Stimulated activated CD4-positive, alpha-beta T cell treated with anti-CD3 and anti-CD28 coated beads, TNF-alpha, amount 100 ng/mL, for 4 hours (primary cell): ENCODE data around the gene KCNH1.

Experiments
- DNase-seq, 3 experiments: peaks; one replicate each; pipeline ENCODE4 v3.0.0-alpha.2; 2020; ENCODE audit warnings: low read depth in 3 of 3

Gene KCNH1

DNA sequence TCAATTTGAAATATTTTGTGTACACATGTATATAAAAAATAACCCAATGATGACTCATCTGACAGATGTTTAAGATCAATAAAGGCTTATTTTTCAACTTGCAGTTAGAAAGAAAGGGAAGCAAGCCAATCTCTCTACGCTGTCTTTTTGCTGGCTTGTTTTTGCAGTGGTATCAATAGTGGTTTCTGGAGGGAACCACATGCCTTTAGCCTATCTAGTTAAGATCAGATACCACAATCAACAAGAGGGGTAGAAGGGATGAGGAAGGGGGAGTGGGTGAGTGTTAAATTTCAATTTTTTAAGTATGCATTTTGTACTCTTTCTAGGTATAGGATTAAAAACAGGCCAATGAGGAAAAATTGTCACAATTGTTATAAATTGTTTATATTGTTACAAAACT lies 276.2 kb downstream of the KCNH1 start:
- DNase-seq, result no peak

DNA sequence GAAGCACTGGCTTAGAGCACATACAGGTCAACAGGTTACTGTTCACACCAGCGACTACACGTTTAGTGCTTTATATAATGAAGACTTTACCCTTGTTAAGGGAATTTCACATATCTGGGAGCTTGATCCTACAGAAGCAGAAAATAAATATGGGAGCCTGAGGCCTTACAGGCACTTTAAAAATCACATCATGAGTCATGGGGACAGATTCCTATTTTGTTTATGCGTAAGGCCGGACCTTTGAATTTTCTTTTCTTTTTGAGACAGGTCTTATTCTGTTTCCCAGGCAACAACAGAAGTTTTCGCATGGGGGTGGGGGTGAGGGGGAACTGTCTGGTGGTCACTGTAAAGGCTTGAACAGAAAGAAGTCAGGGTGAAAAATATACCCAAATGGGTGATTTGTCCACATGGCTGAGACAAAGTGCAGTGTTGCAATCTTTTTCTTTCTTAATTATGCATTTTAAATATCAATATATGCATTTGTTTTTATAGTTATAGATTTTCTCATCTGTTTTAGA lies 276.7 kb downstream of the KCNH1 start:
- DNase-seq, result no peak

DNA sequence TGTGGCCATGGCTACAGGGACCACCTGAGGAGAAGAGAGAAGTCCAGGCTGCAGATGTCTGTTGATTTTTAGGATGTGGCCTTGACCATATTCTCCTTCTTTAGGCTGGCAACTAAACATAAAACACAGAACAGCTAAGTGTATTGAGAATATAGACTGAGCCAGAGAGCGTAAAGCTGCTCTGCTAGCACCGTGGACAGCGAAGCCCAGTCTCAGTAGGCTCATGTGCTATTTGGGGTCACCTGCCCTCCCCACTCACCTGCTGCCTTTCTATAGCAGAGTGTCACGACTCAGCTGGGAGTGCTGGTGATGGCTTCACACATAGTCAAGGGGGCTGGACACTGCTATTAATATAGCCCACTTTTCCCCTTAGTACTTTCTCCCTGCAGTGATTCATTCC lies 278.5 kb downstream of the KCNH1 start:
- no peak for DNase-seq

DNA sequence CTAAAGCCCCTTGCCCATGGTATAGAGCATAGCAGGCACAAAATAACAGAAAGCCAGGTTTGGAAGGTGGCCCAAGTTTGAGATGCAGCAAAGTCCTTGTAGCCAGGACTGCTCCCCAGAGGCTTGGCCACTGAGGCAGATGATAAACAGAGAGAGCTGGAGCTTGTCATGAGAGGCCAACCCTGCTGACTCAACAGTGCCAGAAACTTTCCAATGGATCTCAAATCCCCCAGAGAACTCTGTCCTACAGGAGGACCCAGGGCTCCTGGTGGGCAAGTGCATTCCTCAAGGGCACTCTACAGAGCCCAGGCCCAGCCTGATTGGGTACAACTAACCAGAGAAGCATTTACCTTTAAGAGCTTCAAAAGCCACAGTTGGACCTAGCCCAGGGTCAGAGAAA lies 280.7 kb downstream of the KCNH1 start:
- DNase-seq, result no peak

DNA sequence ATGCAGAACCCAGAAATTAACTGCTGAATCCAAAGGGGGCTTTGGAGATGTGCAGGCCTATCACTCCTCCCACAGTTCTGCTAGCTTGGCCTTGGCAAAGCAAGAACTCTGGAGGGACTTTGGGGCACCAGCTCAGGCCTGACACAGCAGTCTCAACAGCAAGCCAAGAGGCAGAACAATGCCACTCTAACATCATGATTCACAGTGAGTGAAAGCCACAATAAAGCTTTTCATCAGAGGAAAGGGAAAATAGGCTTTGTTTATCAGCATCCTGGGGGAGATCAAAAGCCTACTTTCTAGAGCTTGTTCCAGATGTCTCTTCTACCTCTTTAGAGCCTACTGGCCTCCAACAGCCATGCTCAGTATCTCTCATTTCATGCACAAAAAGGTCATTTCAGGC lies 283.4 kb downstream of the KCNH1 start:
- DNase-seq, result no peak

DNA sequence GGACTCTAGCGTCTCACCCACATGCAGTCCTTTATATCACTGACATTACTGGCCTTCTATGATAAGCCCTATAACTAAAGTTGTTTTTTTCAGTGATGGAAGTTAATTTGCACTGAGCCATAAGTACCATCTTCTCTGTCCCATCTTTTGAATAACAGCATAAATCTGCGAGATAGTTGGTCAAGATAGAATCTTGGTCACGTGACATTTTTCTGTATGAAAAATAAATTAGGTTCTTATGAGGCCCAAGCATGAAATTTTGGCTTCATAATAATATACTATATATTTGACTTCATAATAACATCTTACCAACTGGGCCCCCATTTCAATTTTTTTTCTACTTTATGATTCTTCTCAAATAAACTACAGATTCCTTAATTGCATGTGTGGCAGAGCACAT lies 285.5 kb downstream of the KCNH1 start:
- DNase-seq, result no peak

DNA sequence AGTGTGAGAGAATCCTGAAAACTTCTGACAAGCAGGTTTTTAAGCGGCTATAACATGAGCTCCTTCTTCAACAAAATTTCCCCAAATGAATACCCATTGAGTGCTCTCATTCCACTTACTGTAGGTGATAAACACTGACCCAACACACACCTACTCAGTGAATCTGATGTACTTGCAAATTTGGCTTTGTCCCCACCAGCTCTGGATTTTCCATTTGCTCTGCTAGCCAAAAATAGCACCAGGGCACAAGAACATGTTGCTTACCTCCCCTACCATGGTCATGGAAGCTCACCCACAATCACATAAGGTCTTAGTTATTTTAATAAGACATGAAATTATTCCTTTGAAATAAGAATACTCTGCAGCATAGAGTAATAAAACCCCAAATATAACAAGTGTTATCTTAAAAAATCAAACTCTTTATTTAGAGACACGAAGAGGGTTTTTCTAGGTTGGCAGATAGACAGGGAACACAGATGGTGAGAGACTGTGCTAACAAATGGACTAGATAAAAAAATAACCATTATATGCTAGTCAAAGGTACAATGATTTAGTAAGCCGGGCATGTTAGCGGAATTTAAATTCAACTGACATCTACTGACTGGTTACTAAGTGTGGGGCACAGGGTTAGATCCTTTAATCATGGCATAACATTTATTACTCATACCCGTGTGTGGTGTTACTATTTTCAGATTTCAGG lies 291.9 kb downstream of the KCNH1 start:
- no peak for DNase-seq

DNA sequence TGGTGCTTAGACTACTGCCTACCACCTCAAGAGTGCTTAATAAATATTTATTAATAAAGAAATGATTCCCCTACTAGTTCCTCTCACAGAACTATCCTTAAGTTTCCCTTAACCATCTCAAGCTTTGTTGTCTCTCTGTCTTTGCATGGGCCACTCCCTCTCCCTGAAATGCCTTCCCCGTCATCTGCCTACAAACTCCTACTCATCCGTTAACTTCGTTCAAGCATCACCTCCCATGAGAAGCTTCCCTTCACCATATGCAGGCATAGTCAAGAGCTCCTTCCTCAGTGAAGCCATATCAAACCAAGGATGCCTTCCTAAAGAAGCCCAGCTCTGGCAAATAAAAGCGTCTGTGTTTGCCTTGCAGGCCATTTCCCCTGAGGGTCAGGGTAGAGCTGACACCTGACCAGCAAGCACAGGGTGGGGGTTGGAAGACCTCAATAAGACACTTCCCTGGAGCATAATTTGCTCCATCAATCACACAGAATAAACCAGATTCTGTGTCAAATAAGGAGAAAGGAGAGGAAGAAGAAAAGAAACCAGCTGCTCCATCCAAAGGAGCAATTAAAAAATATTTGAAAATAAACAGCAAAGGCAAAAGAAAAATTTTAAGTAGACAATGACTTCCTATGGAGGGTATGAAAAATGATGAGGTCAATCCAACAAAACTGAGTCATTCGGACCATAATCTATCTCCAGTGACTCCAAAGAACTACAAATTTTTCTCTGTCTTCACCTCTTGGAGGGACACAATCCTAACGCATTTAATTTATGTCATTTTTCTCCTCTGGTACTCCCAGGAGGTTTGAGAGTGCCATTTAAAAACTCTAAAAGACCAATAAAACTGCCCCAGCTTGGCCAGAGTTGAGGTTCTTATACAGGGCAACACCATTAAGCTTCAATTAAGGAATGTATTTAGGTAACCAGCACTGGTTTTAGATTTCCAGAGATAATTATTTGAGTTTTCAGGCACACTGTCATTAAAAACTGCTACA lies 303.6 kb downstream of the KCNH1 start:
- DNase-seq, result no peak

DNA sequence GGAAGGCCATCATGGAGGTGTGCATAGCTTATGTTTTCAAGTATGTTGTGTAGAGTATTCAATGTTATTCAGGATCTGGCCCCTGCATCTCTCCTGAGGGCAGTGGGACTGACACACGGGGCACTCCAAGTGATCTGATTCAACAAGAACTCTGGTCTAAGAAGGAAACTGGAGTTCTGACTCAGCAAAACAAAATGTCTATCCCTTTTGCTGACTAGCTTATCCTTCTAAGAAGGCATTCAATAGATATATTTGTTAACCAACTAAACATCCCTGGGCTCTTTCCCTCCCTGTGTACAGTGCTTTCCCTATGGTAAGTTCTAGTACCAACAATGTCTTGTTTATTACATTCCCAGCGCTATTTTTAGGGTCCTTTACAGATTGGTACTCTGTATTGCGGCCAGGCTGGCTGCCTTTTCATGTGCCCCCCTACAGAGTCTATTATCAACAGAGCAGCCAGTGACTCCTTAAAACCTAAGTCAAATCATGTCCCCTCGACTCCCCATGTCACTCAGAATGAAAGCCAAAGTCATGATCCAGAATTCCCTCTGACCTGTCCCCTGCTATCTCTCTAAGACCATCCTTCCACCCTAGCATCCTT lies 304.9 kb downstream of the KCNH1 start:
- DNase-seq, result no peak

DNA sequence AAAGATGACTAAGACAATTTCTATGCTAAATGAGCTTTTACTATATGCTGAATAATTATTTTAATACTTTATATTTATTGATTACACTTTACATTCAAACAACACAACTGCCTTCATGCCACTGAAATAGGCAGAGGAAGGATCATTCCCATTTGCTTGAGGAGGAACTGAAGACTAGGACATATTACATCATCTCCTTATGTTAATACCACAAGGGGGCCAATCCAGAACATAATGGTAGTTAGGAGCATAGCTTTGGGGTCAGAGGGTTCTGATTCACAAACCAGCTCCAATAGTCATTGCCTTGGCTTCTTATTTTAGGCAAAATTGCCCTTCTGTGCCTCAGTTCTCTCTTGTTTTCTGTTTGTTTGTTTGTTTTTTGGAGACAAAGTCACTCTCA lies 306.5 kb downstream of the KCNH1 start:
- no peak for DNase-seq

DNA sequence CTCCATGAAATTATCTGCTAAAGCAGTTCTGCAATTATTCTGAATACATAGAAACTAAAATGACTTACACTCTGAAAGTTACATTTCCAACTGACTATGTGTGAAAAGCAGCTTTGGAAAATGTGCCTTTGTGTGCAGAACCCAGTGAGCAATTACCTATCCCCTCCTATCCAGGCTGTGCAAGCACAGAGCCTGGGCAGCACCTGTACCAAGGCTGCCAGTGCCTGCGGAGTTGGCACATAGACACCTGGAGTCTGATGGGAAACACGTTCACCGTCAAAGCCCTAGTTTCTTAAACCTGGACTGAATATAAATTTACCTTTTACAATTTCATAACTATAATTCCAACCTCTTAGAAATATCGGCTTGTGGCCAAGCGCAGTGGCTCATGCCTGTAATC lies 307.3 kb downstream of the KCNH1 start:
- DNase-seq, result no peak

DNA sequence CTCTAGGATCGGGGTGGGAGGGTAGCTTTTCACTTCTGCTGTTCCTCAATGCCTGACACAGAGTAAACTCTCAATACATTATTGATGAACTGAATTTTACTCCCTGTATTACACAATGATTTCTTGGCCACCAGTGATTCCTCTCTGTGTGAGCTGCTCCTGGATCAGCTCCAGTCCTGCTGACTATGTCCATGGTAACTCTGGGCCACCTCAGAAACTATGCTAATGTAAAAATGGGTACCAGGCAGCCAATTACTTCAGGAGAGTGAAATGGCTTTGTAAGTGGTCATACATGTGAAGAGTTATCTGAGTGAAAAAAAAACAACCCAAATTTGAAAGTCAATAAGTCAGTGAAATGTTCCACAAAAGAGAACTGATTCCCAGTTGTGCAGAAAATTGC lies 311.0 kb downstream of the KCNH1 start:
- DNase-seq, result no peak

DNA sequence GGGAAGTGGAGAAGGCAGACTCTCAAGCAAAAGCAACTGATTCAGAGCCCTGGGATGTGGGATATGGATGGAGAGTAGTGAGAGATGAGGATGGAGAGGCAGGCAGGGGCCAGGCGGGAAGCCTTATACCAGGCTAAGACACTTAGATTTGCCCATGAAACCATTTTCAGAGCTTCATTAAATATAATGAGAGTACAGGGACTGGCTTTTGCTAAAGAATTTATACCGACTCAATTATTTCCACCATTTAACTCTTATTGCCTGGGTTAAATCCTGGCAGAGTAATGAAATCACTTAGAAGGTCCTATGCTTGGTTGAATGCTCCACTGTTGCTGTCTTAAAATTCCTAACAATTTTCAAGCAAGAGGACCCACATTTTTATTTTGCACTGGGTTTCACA lies 311.7 kb downstream of the KCNH1 start:
- DNase-seq, result no peak

DNA sequence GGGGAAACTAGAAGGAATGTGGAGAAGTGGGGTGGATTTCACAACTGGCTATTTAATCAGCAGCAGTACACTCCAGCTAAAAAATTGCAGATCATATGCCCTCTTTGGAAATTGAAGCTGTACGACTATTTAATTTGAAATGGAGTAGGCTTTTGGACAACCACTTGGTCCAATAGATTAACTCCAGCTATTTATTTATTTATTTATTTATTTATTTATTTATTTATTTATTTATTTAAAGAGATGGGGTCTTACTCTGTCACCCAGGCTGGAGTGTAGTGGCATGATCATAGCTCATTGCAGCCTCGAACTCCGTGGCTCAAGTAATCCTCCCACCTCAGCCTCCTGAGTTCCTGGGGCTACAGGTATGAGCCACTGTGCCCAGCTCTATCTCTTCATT lies 312.3 kb downstream of the KCNH1 start:
- no peak for DNase-seq

DNA sequence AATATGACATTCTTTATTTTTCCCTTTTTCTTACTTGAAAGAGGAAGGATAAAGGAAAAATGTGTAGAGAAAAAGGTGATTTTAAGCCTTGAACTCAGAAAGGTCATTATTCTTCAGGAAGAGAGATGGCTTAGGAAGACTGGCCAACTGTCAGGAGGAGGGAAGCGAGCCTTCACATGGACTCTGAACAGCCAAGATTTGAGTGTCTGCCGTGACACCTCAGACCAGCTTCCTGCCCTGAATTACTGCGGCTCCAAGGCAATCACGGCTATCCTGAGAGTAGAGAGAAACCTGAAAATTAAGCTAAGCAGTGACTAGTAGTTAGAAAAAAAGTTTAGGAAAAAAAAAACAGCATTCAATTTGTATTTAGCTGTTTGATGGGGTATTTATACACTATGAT lies 314.7 kb downstream of the KCNH1 start:
- DNase-seq, result no peak

DNA sequence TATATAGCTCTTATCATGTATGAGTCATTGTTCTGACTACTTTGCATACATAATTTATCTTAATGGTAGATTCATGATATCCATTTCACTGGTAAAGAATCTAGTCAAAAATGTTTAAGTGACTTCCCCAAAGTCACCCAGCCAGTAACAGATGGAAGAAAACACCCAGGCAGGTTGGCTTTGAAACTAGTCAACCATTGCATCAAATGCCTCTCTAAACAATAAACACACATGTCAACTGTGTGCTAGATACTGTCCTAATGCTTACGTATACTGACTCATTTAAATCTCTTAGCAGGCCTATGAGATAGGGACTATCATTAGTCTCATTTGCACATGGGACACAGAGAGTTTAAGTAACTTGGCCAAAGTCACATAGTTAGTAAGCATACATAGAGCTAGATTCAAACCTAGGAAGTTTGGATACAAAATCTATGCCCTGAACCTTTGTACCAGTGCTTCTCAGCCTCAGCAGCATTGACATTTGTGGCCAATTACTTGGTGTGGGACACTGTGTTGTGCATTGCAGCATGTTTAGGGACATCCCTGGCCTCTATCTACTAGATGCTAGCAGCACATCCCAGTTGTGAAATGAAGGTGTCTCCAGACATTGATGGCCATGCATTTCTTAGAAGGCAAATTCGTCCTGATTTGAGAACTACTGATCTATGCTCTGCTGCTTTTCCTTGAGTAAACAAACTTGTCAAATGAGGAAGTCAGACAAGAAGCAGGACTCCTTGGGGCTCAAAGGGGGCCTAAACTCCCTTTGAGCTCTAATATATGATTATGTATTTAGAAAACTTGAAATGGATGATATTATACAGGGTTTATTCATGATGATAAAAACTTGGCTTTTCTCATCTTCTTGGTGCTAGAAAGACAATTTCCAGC lies 316.3 kb downstream of the KCNH1 start:
- DNase-seq, result no peak

DNA sequence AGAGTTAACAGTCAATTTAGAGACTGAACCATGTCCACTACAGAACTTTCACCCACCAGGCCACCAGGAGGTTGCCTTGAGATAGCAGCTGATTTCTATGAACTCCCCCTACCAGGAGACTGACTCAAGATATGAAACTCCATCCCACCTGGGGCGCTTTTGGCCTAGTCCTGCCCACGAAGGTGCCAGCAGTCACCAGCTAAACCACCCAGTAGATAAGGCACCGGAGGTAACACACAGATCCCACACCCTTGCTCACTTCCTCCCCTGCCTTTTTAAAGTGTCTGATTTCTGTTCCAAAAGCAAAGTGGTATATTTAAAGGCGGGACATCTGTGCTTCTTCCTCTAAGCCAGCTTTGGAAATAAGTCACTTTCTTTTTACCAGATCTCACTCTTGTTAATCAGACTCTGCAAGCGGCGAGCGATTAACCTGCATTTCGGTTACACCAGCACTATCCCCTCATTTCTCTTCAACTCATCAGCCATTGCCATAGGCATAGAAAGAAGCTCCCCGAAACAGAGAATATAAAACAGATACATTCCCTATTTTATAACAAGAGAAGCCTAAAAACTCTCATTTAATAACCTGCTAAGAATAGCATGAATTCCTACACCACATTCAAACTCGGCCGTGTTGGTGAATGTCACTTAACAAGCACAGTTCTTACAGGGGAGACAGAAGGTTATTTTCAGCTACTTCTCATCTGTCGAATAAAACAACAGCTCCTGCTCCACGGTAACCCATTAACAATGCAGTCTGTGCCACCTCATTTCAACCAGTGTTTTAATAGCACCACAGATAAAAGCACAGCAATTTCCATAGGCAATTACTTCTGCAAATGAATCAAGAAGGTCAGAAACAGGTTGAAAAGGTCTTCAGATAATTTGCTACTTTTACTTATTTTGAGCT lies 318.1 kb downstream of the KCNH1 start:
- DNase-seq, result no peak

DNA sequence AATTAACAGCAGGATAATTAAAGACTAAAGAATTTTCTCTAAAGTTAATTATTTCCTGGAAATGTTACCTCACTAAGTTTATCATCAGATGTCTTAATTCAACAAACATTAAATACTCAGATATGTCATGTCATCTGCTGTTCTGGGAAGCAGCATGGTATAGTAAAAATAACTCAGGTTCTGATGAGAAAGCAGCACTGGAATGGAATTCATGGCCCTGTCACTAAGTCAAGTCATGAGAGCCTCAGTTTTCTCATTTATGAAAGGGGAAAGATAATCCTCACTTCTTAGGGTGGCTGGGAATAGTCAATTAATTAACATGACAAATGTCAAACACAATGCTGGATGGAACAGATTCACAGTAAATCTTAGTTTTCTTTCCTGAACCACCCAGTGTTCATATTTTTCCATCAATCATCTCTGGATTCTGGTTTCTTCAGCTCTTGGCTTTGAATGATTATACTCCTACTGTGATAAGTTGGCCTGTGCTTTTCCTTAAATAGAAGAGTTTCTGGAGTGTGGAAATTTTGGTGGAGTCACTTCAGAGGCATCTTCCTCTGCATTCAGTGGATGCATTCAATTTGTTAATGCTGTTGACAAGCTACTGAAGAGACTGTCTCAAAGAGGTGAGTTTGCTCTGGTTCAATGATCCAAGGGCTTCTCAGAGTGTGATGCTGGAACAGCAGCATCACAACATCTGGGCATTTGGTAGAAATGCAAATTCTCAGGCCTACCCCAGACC lies 319.4 kb downstream of the KCNH1 start:
- no peak for DNase-seq

DNA sequence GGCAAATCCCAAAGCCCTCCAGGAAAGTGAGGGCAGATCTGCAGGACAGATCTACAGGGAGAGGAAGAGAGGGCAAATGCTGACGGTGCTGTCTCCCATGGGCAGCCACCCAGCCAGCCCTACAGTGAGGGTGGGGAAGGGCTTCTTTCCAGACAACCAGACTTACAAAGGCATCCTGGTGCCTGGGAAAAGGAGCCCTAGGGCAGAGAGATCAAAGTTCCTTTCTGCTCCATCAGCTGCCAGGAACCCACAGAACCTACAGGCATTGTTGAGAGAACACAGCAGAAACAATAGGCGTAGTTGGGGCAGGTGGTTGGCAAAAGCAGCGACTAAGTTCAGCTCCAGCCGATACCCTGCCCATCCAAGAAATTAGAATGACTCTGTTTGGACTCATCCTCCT lies 332.4 kb downstream of the KCNH1 start:
- DNase-seq, result no peak

DNA sequence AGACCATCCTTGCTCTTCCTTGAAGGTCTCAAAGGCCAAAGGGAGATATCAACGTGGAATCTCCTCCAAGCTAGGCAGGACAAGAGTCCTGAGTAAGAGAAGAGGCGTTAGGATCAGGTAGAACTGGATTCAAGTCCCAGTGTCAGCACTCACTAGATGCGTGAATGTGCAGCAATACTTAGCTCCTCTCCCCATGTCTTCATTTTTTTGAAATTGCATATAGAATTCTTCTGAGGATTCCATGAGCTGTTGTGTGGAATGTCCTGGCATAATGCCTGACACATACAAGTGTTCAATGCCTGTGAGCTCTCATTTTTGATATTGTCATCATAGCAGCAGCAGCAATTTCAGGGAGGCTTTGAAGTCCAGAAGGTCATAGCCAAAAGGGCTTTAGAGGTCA lies 333.2 kb downstream of the KCNH1 start:
- DNase-seq, result no peak
